Measurements from ENCODE around the gene KRTAP5-1.

The KRTAP5-1 gene

DNA sequence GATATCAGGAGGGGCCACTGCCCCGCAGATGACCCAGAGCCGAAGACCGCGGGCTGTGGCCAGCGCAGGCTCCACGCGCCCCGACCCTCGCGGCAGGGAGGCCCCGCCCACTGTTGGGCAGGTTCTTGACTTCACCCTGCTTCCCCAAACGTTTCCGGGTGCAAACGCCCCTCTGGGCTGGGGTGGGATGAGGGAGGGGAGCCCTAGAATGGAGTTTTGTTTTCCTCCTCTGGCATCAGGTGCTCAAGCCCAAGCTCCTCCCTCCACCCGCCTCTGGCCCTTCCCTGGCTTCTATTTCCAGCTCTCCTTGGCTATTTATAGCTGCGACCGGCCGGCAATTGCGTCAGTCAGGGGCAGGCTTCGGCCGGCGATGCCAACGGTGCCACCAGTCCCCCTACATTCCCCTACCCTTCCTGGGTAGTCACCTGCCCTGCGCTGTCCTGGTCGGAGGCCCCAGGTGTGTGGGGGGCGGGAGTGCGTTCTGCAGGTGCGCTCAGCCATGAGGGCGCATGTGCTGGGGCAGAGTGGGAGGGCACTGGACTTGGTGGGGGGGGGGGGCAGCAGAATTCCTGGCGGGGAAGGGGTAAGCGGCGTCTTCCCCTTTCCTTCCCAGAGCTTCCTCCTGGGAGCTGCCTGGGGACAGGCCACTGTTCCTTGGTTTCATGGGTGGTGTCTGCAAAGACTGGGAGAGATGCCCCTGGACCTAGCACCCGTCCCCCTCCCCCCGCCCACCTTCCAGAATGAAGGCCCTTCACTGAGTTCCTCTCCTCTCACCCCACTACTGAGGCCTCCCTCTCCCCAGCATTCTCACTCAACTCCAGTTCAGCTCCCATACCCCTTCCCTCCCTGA, 36.6 kb downstream of the KRTAP5-1 start:
- TF ChIP-seq CTCF (IDR thresholded peaks at IDR 0.05), result no peak

DNA sequence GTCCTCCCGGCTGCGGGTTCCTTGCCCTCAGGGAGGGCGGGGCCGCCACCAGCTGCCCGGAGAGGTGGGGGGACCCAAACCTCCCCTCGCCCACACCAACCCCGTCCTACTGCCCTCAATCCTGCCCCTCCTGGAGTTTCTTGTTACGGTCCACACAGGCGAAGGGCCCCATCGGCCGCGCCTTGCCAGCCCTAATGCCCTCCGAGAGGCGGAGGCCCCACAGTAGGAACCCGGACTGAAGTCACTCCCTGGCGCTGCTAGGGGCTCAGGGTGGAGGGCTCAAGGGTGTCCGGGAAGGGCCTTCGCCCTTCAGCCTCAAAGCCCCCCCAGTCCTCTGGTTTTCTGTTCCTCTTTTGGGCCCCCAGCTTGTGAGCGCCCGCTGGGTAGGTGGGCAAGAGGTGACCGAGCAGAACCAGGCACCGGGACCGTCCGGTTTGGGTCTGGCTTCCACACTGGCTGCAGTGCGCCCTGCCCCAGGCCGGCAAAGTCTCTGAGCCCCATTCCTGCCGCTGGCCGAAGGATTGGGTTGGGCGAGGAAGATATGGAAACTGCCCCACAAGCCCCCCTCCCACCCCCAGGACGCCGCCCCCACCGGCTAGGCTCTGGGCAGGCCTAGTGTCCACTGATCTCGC, 37.5 kb downstream of the KRTAP5-1 start:
- TF ChIP-seq CTCF (IDR thresholded peaks at IDR 0.05), result no peak

DNA sequence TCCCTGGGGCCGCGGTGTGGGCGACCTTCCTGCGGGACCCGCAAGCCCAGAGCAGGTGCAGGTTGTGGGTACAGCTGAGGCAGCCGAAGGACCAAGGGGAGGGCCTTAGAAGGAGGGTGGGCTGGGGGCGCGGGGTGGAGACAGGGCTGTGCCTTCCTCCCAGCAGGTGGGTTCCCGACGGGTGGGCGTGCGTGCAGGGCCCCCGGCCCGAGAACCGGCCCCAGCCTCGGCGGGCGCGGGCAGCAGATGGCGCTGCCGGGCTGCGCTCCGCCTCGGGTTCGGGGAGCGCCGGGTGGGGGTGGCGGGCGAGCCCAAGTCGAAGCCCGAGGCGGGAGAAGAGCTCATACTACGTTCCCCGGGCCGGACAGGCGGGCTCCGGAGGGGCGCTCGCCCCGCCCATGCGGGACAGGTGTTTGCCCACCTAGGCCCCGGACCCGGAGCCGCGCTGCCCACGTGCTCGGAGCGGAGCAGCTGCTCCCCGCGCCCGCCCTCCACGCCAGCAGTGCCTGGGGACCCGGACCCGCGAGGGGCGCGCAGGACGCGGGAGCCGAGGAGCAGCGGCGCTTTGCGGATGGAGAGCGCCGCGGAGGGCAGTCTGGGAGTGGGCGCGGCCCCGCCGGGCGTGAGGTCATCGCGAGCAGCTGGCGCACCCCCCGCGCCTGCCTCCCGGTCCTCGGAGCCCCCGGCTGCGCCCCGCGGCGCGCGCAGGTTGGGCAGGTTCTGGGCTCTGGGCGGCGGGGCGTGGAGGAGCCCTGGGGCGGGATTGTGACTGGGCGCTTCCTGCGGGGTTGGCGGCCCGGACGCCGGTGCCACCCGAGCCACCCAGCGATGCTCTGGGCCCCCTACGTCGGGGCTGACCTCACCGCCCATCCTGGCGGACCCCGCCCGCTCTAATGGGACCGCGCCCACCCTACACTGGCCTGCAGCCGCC, 38.3 kb downstream of the KRTAP5-1 start:
- peak; percentile 90 for TF ChIP-seq CTCF (IDR thresholded peaks at IDR 0.05)

DNA sequence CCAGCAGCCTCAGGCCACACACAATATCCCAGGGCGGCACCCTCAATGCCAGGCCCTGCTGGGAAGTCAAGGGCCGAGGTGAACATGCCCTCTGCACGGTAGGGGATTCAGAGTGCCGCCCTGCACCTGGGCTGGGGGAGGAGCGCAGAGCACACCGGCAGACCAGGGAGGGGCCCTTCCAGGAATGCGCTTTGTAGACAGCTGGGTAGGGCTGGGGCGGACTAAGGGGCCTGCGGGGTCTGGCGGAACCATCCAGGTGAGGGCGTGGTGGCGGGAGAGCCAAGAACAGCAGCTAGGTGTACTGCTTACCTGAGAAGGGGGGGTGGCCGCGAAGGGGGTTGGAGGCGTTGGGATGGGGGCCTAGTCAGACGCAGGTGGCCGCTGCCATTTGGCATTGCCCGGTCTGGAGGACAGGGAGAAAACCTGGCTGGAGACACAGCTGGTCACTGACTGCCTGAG, 39.0 kb downstream of the KRTAP5-1 start:
- no peak for TF ChIP-seq CTCF (IDR thresholded peaks at IDR 0.05)

DNA sequence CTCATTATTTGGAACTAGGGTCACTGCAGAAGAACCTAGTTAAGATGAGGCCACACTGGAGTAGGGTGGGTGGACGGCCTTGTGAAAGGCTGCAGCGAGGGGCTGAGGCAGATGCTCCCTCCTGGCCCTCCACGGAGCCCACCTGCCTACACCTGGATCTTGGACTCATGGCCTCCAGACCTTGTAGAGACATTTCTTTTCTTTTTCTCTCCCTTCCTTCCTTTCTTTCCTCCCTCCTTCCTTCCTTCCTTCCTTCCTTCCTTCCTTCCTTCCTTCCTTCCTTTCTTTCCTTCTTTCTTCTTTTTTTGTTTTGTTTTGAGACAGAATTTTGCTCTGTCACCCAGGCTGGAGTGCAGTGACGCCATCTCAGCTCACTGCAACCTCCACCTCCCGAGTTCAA, 39.7 kb downstream of the KRTAP5-1 start:
- no peak for TF ChIP-seq CTCF (IDR thresholded peaks at IDR 0.05)

DNA sequence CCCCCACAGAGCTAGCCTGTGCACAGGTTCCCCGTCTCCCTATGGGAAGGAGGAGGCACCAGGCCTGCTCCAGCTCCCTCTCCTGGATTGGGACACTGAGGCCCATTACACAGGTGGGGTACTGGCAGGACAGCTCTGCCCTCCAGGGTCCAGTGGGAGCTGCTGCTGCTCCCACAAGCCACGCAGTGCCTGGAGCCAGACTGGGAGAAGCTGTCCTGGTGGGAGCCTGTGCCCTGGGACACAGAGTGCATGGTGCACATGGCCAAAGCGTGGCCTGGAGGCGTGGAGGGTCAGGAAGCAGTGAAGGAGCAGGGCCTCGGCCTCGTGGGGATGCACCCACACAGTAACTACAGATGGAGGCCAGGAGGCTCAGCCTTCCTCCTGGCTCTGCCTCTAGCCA, 40.5 kb downstream of the KRTAP5-1 start:
- TF ChIP-seq CTCF (IDR thresholded peaks at IDR 0.05), result no peak

DNA sequence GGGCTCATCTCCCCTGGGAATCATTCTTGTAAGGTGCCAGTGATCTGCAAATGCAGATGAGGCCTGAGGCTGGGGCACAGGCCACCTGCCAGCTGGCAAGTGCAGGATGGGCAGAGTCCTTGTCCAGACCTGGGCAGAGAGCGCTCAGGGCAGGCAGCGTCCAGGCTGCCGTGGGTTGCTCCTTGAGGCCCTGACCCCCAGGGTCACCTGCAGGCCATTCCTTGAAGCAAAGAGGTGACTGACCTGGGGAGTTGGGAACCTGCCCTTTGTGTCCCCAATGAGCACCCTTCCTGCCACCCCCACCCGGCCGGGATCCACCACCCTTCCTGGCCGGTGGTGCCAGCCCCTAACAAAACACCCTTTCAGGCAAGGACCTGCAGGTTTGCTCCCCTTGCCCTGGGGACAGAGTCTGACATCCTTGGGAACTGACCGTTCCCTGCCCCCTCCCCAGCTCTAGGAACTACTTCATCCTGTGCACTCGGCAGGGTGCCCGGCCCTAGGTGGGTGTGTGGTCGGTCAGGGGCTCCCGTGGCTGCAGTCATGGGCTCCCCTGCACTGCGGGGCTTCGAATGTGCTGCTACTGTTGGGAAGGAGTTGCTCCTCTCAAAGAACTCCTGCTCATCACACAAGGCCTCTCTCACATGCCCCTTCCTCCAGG, 41.3 kb downstream of the KRTAP5-1 start:
- TF ChIP-seq CTCF (IDR thresholded peaks at IDR 0.05), result no peak
